ENCODE data around the gene PSTPIP1. TPM values are rescaled to one million over a fixed set of nuclear protein-coding genes. Genes with fewer than 3 reads are reported as not detected.

Gene PSTPIP1
- total and polyA plus RNA-seq, 10 donors = 31.1 to 150 (median 84.0) TPM

DNA sequence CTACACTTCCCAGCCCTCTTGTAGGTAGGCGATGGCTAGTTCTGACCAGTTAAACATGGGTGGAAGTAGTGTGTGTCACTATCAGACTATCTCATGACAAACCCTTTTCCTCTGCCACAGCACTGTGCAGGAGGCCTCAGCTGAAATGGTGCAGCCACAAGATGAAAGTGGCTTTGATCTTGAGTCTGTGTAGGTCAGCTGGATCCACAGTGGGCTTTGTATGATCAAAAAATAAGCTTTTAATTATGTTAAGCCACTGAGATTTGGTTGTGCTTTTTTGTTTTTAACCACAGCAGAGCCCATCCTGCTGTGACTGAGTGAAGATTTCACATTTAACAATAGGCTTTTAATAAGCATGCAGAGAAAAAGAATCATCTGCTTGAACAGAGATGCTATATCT, 43.7 kb upstream of the PSTPIP1 start:
- 73 to 96% (median 90%) methylated on average over 1 of the region's 1 CpG for WGBS, 5 donors
- H3K4me1 ChIP-seq = peaks cover 0 to 13% (median 0%) of the 10 kb centered on the region in 6 donors
- no peak overlapping the region for H3K4me3 ChIP-seq
- no peak overlapping the region for H3K27ac ChIP-seq
- no peaks in the 10 kb centered on the region for H3K27me3 ChIP-seq (replicated peaks in 1 of 7)
- TF ChIP-seq POLR2A (IDR thresholded peaks at IDR 0.05) (no peak), POLR2AphosphoS5 (IDR thresholded peaks at IDR 0.05) (no peak), CTCF (IDR thresholded peaks at IDR 0.05 in 8 of 11, conservative IDR thresholded peaks at IDR 0.05 in 3 of 11) (no peak)
- DNase-seq = no peak
- H3K36me3 ChIP-seq = peaks cover 0 to 48% (median 21%) of the 10 kb centered on the region in 6 donors
- intact Hi-C loops (cut with DNase I; ENCODE audit: low total_unique reads) = no loop called here
- H3K9me3 ChIP-seq = no peaks in the 10 kb centered on the region

GRCh38 chr15:76953913-76954312, 41.0 kb upstream of the PSTPIP1 start:
- WGBS, 5 donors = 52 to 74% (median 56%) methylated on average over 3 of the region's 3 CpGs
- Histone ChIP-seq H3K27ac (no peak overlapping the region), H3K4me3 (no peak overlapping the region), H3K9me3 (no peaks in the 10 kb centered on the region), H3K36me3 (peaks cover 0 to 25% (median 10%) of the 10 kb centered on the region in 6 donors), H3K27me3 (replicated peaks in 1 of 7) (no peaks in the 10 kb centered on the region), H3K4me1 (no peaks in the 10 kb centered on the region)
- TF ChIP-seq CTCF (IDR thresholded peaks at IDR 0.05 in 8 of 11, conservative IDR thresholded peaks at IDR 0.05 in 3 of 11) = no peak
- TF ChIP-seq POLR2A (IDR thresholded peaks at IDR 0.05) = no peak
- no peak for TF ChIP-seq POLR2AphosphoS5 (IDR thresholded peaks at IDR 0.05)
- intact Hi-C loops (cut with DNase I; ENCODE audit: low total_unique reads) = no loop called here
- no peak for DNase-seq

DNA sequence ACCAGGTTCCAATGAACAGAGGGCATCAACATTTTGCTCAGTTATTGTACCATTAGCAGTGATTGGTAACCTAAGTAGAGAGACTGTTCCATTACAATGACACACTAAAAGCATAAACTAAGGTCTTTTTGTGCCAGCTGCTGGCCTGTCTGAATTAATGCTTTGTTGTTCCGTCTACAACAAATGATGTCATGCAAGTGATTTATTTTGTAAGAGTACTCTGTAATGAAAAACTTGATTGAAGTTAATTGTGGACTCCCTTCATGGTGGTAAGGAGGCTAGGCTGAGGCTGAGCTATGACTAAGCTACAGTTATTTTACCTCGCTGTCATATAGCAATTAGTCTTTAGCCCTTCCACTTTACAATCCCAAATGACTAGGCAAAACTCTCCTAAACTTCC, 40.2 kb upstream of the PSTPIP1 start:
- intact Hi-C loops (cut with DNase I; ENCODE audit: low total_unique reads) = no loop called here
- no peak for DNase-seq
- H3K27ac ChIP-seq = no peak overlapping the region
- 79 to 93% (median 84%) methylated on average over 2 of the region's 2 CpGs for WGBS, 5 donors
- TF ChIP-seq POLR2A (IDR thresholded peaks at IDR 0.05) (no peak), POLR2AphosphoS5 (IDR thresholded peaks at IDR 0.05) (no peak), CTCF (IDR thresholded peaks at IDR 0.05 in 8 of 11, conservative IDR thresholded peaks at IDR 0.05 in 3 of 11) (no peak)
- H3K4me3 ChIP-seq = no peak overlapping the region
- peaks cover 0 to 17% (median 4%) of the 10 kb centered on the region in 6 donors for H3K36me3 ChIP-seq
- H3K4me1 ChIP-seq = no peaks in the 10 kb centered on the region
- no peaks in the 10 kb centered on the region for H3K9me3 ChIP-seq
- H3K27me3 ChIP-seq (replicated peaks in 1 of 7) = no peaks in the 10 kb centered on the region

DNA sequence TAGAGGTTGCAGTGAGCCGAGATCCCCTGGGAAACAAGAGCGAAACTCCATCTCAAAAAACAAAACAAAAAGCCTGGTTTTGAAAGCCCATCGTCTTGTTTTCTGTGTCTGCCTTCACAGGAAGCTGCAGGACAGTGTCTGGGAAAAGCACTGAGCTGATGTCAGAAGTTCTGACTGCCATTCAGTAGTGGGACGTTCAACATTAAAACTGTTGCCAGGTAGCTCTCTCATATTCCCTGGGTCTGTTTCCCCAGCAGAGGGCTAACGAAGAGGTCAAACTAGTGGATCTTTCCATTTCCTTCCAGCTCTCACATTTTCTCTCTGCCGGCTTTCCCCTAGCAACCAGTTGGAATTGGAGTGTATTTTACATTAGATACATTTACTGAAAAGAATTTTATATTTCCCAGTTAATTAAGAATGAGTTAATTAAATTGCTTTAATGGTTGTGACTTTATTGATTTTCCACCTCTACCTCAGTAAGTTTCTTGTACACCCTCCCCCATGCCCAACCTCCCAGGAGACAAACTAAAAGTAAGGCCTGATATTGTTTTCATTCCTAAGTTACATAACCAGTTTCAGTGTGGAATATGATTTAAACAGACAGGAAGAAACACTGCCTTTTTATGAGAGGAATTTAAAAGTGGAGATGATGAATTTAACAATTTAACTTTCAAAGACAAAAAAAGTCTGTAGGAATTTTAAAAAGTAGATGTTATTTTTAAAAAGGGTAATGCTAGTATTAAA, 33.5 kb upstream of the PSTPIP1 start:
- Histone ChIP-seq H3K9me3 (no peaks in the 10 kb centered on the region), H3K4me3 (no peak overlapping the region), H3K27ac (no peak overlapping the region), H3K27me3 (replicated peaks in 1 of 7) (peaks cover 0 to 5% (median 0%) of the 10 kb centered on the region in 7 donors), H3K4me1 (no peaks in the 10 kb centered on the region), H3K36me3 (no peaks in the 10 kb centered on the region)
- DNase-seq = no peak
- TF ChIP-seq POLR2AphosphoS5 (IDR thresholded peaks at IDR 0.05) (no peak), CTCF (IDR thresholded peaks at IDR 0.05 in 8 of 11, conservative IDR thresholded peaks at IDR 0.05 in 3 of 11) (no peak), POLR2A (IDR thresholded peaks at IDR 0.05) (no peak)
- intact Hi-C loops (cut with DNase I; ENCODE audit: low total_unique reads) = no loop called here
- 70 to 87% (median 82%) methylated on average over 6 of the region's 6 CpGs for WGBS, 5 donors

Measured in spleen (tissue), 11 donors.